Stimulated activated CD8-positive, alpha-beta memory T cell treated with anti-CD3 and anti-CD28 coated beads, Interleukin-4, amount 100 ng/mL, for 1 hour (primary cell): ENCODE results near the gene VNN1.
"Not testable (repeated sequence)": the region's sequence is repeated elsewhere in the genome, so short reads cannot be mapped to it uniquely, and the experiment has no call there.

Experiments used
- DNase-seq, 2 donors: peaks; one replicate each; pipeline ENCODE4 v3.0.0-alpha.2; 2020; ENCODE audit warnings: low read depth in 2 of 2, low spot score in 1 of 2

VNN1 gene

DNA sequence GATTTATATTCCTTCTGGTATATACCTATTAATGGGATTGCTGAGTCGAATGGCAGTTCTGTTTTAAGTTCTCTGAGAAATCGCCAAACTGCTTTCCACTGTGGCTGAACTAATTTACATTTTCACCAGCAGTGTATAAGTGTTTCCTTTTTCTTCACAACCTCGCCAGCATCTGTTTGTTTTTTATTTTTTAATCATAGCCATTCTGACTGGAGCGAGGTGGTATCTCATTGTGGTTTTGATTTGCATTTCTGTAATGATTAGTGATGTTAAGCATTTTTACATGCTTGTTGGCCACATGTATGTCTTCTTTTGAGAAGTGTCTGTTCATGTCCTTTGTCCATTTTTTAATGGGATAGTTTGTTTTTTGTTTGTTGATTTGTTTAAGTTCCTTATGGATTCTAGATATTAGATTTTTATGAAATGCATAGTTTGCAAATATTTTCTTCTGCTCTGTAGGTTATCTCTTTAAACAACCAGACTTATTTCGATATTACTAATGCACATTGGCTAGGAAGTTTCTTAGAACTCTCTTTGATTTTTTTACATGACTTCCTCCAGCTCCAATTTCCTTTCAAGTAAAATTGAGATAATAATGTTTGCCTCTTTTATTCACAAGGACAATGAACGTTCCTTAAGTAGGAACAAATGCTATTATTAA, 12.2 kb upstream of the VNN1 start:
- no peak for DNase-seq

- no peak for DNase-seq
Measured at GRCh38 chr6:132725471-132725870, 11.6 kb upstream of the VNN1 start.

DNA sequence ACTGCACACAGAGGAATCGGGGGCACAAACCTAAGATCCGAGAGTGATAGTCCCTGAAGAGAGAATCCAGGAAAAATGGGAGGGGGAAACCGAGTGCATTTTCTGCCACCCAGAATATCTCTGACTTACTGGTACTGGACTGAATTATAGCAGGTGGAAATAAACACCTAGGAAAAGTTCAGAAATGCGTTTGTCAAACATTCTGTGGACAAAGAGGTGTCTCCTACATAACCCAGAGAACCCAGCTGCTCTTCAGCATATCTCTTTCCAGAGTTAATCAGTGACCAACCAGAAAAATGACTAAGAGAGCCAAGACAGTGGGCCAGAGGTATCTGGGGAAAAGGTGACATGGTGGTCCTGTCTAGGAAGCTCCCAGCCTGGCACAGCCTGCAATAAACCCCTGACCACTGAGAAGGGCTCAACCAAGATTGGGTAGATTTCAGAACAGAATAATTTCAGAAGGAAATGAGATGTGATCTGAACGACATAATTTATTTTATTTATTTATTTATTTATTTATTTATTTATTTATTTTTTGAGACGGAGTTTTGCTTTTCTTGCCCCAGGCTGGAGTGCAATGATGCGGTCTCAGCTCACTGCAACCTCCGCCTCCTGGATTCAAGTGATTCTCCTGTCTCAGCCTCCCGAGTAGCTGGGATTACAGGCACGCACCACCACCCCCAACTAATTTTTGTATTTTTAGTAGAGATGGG, 6.0 kb upstream of the VNN1 start:
- DNase-seq, result no peak

- DNase-seq, result no peak
Measured at GRCh38 chr6:132715881-132716637, 2.2 kb upstream of the VNN1 start.

- DNase-seq, result no peak
Measured at GRCh38 chr6:132715204-132715603, 1.3 kb upstream of the VNN1 start.

- DNase-seq, result no peak
Measured at GRCh38 chr6:132714160-132714559, 305 bp upstream of the VNN1 start.

GRCh38 chr6:132712366-132712765, 1.5 kb downstream of the VNN1 start:
- no peak for DNase-seq

GRCh38 chr6:132708771-132709170, 5.1 kb downstream of the VNN1 start:
- no peak for DNase-seq

GRCh38 chr6:132708002-132708401, 5.9 kb downstream of the VNN1 start:
- no peak for DNase-seq

GRCh38 chr6:132706756-132707155, 7.1 kb downstream of the VNN1 start:
- not testable (repeated sequence) for DNase-seq

GRCh38 chr6:132703936-132704335, 9.9 kb downstream of the VNN1 start:
- DNase-seq, result no peak

DNA sequence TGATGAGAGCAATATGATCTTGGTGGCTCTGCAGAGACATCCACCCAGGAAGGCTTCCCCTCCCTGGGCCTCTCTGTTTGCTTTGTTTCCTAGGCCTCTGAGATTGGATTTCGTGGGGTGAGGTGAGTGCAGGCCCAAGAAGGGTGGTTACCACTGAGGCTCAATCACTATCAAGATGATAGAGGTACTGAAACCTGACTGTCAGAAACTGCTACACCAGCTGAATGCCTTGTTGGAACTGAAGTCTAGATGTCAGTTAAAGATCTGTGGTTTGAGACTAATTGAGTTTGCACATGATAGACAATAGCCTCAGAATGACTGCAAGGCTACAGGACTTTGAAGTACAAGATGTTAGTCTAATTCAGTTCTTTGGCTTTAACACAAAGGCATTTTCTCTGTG, 15.2 kb downstream of the VNN1 start:
- no peak for DNase-seq

DNA sequence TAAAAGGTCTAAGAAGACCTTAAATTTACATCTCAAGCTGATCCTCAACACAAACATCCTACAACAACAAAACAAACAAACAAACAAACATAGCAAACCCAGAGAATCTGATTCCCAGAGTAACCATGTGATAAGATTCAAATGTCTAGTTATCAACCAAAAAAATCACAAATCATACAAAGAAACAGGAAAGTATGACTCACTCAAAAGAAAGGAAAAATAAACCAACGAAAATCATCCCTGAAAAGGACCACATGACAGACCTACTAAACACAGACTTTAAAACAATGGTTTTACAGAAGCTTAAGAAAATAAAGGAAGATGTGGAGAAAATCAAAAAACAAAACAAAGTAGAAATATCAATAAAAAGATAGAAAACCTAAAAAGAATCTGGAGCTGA, 18.1 kb downstream of the VNN1 start:
- DNase-seq, result no peak

DNA sequence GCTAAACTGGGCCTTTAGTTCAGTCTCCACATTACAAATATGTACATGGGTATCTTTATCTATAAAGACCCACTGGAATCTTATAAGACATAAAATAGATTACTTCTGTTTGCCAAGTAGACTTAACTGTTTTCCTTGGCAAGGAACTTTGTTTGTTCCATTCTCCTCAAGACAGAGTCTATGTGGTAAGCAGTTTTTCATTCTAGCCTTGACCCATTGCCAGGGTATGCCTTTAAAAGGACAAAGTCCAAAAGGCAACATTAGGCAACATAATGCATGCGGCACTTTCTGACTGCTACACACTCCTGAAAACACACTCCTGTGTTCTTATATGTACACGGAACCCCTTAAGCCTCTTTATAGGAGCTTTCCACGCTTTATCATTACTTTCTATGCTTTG, 20.4 kb downstream of the VNN1 start:
- no peak for DNase-seq

DNA sequence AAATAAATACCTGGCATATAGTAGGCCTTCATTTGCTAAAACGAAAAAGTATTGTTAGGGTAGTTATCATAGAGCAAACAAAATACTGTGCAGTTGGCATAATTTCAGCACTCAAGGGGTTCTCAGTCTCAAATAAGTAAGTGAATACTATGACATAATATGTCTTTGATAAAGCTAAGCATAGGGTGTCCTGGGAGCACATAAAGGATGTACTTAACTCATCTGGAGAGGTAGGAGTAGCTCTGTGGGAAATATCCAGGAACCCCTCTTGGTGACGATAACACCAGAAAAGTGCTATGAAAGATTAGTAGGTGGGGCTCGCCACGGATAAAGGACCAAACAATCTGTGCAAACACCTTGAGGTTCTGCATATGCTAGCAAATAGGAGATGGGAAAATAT, 23.2 kb downstream of the VNN1 start:
- DNase-seq, result no peak

- no peak for DNase-seq
Measured at GRCh38 chr6:132687306-132687705, 26.5 kb downstream of the VNN1 start.

- DNase-seq, result no peak
Measured at GRCh38 chr6:132686531-132686930, 27.3 kb downstream of the VNN1 start.

GRCh38 chr6:132685009-132685408, 28.8 kb downstream of the VNN1 start:
- DNase-seq, result no peak

DNA sequence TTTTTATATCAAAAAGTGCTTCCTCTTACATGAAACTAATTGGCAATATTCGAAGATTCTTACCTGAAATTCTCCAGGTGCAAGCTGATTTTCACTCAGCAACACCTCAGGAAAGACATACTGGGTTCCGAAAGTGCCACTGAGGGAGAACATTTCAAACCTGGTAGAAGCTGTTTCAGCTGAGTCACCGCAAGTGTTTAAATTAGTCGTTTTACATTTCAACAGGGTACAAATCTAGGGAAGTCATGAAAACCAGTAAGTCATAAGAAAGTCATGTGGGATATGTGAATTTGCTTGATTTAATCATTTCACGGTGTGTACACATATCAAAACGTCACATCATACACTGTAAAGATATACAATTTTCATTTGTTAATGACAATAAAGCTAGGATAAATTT, 29.6 kb downstream of the VNN1 start:
- DNase-seq, result no peak

DNA sequence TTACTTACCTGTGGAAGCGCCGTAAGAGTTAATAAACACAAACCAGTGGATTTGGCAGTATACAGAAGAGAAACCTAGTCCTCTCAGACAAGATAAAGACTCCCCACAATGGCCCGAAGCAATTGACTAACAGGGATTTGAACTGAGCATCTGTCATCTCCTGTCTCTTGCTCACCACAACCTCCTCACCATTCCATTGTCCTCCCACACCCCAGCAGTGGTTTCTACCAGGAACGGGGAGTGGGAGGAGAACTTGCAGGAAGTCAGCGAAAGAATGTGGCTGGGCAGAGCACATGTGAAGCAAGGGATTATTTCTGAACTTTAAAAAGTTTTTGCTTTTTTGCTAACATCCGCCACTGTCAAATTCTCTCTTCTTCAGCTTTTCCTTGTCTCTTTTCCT, 30.3 kb downstream of the VNN1 start:
- no peak for DNase-seq

DNA sequence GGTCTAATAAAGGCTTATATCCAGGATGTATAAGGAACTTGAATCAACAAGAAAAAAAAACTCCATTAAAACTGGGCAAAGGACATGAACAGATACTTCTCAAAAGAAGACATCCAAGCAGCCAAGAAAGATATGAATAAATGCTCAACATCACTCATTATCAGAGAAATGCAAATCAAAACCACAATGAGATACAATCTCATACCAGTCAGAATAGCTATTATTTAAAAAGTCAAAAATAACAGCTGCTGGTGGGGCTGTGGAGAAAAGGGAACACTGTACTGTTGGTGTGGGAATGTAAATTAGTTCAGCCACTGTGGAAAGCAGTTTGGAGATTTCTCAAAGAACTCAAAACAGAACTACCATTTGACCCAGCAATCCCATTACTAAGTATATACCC, 34.8 kb downstream of the VNN1 start:
- DNase-seq, result not testable (repeated sequence)

- DNase-seq, result no peak
Measured at GRCh38 chr6:132675749-132676148, 38.1 kb downstream of the VNN1 start.
